Activated CD4-positive, alpha-beta T cell treated with anti-CD3 and anti-CD28 coated beads for 1 hour (primary cell): ENCODE data around the gene SF3A2.
A peak's percentile ranks its signal among the peaks of the same experiment; 100 is the strongest.
"Not testable (repeated sequence)": the region's sequence is repeated elsewhere in the genome, so short reads cannot be mapped to it uniquely, and the experiment has no call there.

Experiments
- DNase-seq: peaks from one replicate; pipeline ENCODE4 v3.0.0-alpha.2; 2020

SF3A2 gene

GRCh38 chr19:2236314-2237050 lies at the start of gene SF3A2, which contains the start of gene PLEKHJ1:
SF3A2 (plus strand) TSS chr19:2236824; CDS start chr19:2243419, 6,595 bp downstream.
PLEKHJ1 (minus strand) TSS chr19:2236329; CDS start chr19:2236248, 81 bp downstream.
- DNase-seq = peak; percentile 99

GRCh38 chr19:2187159-2187558 lies 49.5 kb upstream of the SF3A2 start:
- no peak for DNase-seq

GRCh38 chr19:2188708-2189385 lies 47.8 kb upstream of the SF3A2 start:
- no peak for DNase-seq

GRCh38 chr19:2189880-2190279 lies 46.7 kb upstream of the SF3A2 start:
- DNase-seq = no peak

GRCh38 chr19:2190848-2191455 lies 45.7 kb upstream of the SF3A2 start:
- no peak for DNase-seq

GRCh38 chr19:2191456-2192310 lies 44.9 kb upstream of the SF3A2 start:
- no peak for DNase-seq

GRCh38 chr19:2192862-2193261 lies 43.8 kb upstream of the SF3A2 start:
- DNase-seq = no peak

GRCh38 chr19:2193807-2194206 lies 42.8 kb upstream of the SF3A2 start:
- DNase-seq = no peak

- no peak for DNase-seq
Measured at GRCh38 chr19:2194513-2195078, 42.0 kb upstream of the SF3A2 start.

GRCh38 chr19:2195361-2195760 lies 41.3 kb upstream of the SF3A2 start:
- no peak for DNase-seq

- no peak for DNase-seq
Measured at GRCh38 chr19:2195914-2196313, 40.7 kb upstream of the SF3A2 start.

GRCh38 chr19:2197270-2197669 lies 39.4 kb upstream of the SF3A2 start:
- no peak for DNase-seq

GRCh38 chr19:2198317-2198716 lies 38.3 kb upstream of the SF3A2 start:
- DNase-seq = no peak

- DNase-seq = no peak
Measured at GRCh38 chr19:2199215-2199614, 37.4 kb upstream of the SF3A2 start.

GRCh38 chr19:2199861-2200623 lies 36.6 kb upstream of the SF3A2 start:
- no peak for DNase-seq

GRCh38 chr19:2200624-2201294 lies 35.9 kb upstream of the SF3A2 start:
- DNase-seq = not testable (repeated sequence)

- DNase-seq = no peak
Measured at GRCh38 chr19:2201473-2202148, 35.0 kb upstream of the SF3A2 start.

GRCh38 chr19:2202366-2202765 lies 34.3 kb upstream of the SF3A2 start:
- DNase-seq = no peak

GRCh38 chr19:2207008-2207407 lies 29.6 kb upstream of the SF3A2 start:
- no peak for DNase-seq

GRCh38 chr19:2207991-2208860 lies 28.4 kb upstream of the SF3A2 start:
- no peak for DNase-seq
